ENCODE measurements around the gene GARIN3. TPM values are rescaled to one million over a fixed set of nuclear protein-coding genes. Genes with fewer than 3 reads are reported as not detected.

The GARIN3 gene
- total RNA-seq, 1 experiment from 2014 or later = not detected

GRCh38 chr5:157214861-157215513 lies 48.9 kb upstream of the GARIN3 start:
- ChIA-PET CTCF (no interaction called here), POLR2A (no interaction called here)
- Histone ChIP-seq H3K9me3 (ENCODE audit: control insufficient read depth, insufficient read depth, low read depth, low read length) (no peaks in the 10 kb centered on the region), H3K4me3 (ENCODE audit: low read depth in 2 of 2, low read length in 2 of 2) (no peak overlapping the region), H3K27ac (ENCODE audit: low read length) (no peak overlapping the region), H3K36me3 (ENCODE audit: control insufficient read depth, insufficient read depth, low read length) (no peaks in the 10 kb centered on the region), H3K27me3 (ENCODE audit: control insufficient read depth, insufficient read depth, low read length) (no peaks in the 10 kb centered on the region), H3K4me1 (ENCODE audit: control insufficient read depth, insufficient read depth, low read length) (no peaks in the 10 kb centered on the region)
- DNase-seq (ENCODE audit: low read depth, low spot score) = no peak
- BruUV-seq (replicated peaks) = no TSS peak
- in situ Hi-C loops (cut with HindIII; ENCODE audit: low pct_unique_long_range_greater_than_20kb, low sequenced_read_pairs) (no loop called here), intact Hi-C loops (cut with micrococcal nuclease; ENCODE audit: unreplicated experiment) (no loop called here)
- no peak for TF ChIP-seq TCF7L2 (IDR thresholded peaks at IDR 0.05; ENCODE audit: low read depth, low read length)
- ATAC-seq = no peak

DNA sequence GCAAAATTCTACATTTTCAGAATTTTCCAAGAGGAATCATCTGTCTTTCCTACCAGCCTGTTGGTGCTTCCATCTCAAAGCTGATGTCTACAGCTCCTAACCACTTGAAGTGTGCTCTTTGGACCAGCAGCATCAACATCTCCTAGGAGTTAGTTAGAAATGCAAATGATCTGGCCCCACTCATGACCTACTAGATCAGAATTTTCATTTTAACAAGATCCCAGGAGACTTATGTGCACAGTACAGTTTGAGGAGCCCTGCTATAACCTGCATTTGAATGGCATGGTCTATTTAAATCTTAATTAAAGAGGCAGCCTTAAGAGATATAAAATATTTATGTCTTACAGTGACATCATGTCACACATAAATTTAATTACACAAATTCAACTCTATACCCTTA lies 48.4 kb upstream of the GARIN3 start:
- Histone ChIP-seq H3K27ac (ENCODE audit: low read length) (no peak overlapping the region), H3K9me3 (ENCODE audit: control insufficient read depth, insufficient read depth, low read depth, low read length) (no peaks in the 10 kb centered on the region), H3K36me3 (ENCODE audit: control insufficient read depth, insufficient read depth, low read length) (no peaks in the 10 kb centered on the region), H3K4me3 (ENCODE audit: low read depth in 2 of 2, low read length in 2 of 2) (no peak overlapping the region), H3K27me3 (ENCODE audit: control insufficient read depth, insufficient read depth, low read length) (no peaks in the 10 kb centered on the region), H3K4me1 (ENCODE audit: control insufficient read depth, insufficient read depth, low read length) (no peaks in the 10 kb centered on the region)
- no peak for DNase-seq (ENCODE audit: low read depth, low spot score)
- ChIA-PET CTCF (no interaction called here), POLR2A (no interaction called here)
- no peak for TF ChIP-seq SIN3A (IDR thresholded peaks at IDR 0.05; ENCODE audit: borderline replicate concordance, insufficient read depth, low read depth, low read length)
- no peak for TF ChIP-seq POLR2AphosphoS5 (IDR thresholded peaks at IDR 0.05; ENCODE audit: low read depth, low read length)
- intact Hi-C loops (cut with micrococcal nuclease; ENCODE audit: unreplicated experiment) = no loop called here
- no TSS peak for BruUV-seq (replicated peaks)
- ATAC-seq = no peak
- in situ Hi-C loops (cut with HindIII; ENCODE audit: low pct_unique_long_range_greater_than_20kb, low sequenced_read_pairs) = no loop called here

- H3K36me3 ChIP-seq (ENCODE audit: control insufficient read depth, insufficient read depth, low read length) = no peaks in the 10 kb centered on the region
- ATAC-seq (no peak), DNase-seq (ENCODE audit: low read depth, low spot score) (no peak)
- CTCF ChIA-PET = no interaction called here
- POLR2A ChIA-PET = no interaction called here
- no TSS peak for BruUV-seq (replicated peaks)
- in situ Hi-C loops (cut with HindIII; ENCODE audit: low pct_unique_long_range_greater_than_20kb, low sequenced_read_pairs) = no loop called here
- H3K27ac ChIP-seq (ENCODE audit: low read length) = no peak overlapping the region
- TF ChIP-seq, protein P1, sequence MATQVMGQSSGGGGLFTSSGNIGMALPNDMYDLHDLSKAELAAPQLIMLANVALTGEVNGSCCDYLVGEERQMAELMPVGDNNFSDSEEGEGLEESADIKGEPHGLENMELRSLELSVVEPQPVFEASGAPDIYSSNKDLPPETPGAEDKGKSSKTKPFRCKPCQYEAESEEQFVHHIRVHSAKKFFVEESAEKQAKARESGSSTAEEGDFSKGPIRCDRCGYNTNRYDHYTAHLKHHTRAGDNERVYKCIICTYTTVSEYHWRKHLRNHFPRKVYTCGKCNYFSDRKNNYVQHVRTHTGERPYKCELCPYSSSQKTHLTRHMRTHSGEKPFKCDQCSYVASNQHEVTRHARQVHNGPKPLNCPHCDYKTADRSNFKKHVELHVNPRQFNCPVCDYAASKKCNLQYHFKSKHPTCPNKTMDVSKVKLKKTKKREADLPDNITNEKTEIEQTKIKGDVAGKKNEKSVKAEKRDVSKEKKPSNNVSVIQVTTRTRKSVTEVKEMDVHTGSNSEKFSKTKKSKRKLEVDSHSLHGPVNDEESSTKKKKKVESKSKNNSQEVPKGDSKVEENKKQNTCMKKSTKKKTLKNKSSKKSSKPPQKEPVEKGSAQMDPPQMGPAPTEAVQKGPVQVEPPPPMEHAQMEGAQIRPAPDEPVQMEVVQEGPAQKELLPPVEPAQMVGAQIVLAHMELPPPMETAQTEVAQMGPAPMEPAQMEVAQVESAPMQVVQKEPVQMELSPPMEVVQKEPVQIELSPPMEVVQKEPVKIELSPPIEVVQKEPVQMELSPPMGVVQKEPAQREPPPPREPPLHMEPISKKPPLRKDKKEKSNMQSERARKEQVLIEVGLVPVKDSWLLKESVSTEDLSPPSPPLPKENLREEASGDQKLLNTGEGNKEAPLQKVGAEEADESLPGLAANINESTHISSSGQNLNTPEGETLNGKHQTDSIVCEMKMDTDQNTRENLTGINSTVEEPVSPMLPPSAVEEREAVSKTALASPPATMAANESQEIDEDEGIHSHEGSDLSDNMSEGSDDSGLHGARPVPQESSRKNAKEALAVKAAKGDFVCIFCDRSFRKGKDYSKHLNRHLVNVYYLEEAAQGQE (IDR thresholded peaks at IDR 0.05; ENCODE audit: insufficient read depth in 1 of 2, low read depth in 2 of 2, low read length in 1 of 2) = no peak
- TF ChIP-seq SIN3A (IDR thresholded peaks at IDR 0.05; ENCODE audit: borderline replicate concordance, insufficient read depth, low read depth, low read length) (no peak), POLR2AphosphoS5 (IDR thresholded peaks at IDR 0.05; ENCODE audit: low read depth, low read length) (no peak), TCF7L2 (IDR thresholded peaks at IDR 0.05; ENCODE audit: low read depth, low read length) (no peak)
- TF ChIP-seq, protein P2, sequence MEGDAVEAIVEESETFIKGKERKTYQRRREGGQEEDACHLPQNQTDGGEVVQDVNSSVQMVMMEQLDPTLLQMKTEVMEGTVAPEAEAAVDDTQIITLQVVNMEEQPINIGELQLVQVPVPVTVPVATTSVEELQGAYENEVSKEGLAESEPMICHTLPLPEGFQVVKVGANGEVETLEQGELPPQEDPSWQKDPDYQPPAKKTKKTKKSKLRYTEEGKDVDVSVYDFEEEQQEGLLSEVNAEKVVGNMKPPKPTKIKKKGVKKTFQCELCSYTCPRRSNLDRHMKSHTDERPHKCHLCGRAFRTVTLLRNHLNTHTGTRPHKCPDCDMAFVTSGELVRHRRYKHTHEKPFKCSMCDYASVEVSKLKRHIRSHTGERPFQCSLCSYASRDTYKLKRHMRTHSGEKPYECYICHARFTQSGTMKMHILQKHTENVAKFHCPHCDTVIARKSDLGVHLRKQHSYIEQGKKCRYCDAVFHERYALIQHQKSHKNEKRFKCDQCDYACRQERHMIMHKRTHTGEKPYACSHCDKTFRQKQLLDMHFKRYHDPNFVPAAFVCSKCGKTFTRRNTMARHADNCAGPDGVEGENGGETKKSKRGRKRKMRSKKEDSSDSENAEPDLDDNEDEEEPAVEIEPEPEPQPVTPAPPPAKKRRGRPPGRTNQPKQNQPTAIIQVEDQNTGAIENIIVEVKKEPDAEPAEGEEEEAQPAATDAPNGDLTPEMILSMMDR (IDR thresholded peaks at IDR 0.05) = no peak
- no peak overlapping the region for H3K4me3 ChIP-seq (ENCODE audit: low read depth in 2 of 2, low read length in 2 of 2)
- no peaks in the 10 kb centered on the region for H3K4me1 ChIP-seq (ENCODE audit: control insufficient read depth, insufficient read depth, low read length)
- intact Hi-C loops (cut with micrococcal nuclease; ENCODE audit: unreplicated experiment) = no loop called here
- H3K27me3 ChIP-seq (ENCODE audit: control insufficient read depth, insufficient read depth, low read length) = no peaks in the 10 kb centered on the region
- H3K9me3 ChIP-seq (ENCODE audit: control insufficient read depth, insufficient read depth, low read depth, low read length) = no peaks in the 10 kb centered on the region
Measured at GRCh38 chr5:157213527-157214243, 47.6 kb upstream of the GARIN3 start.
